CD4-positive, alpha-beta T cell treated with Interleukin-6 at 100 ng/mL for 8 hours (primary cell): ENCODE results near the gene CNST.
"Not testable (repeated sequence)": the region's sequence is repeated elsewhere in the genome, so short reads cannot be mapped to it uniquely, and the experiment has no call there.

Experiments
- DNase-seq: peaks from one replicate; pipeline ENCODE4 v3.0.0-alpha.2; 2020; ENCODE audit warnings: mixed read lengths, low spot score

The CNST gene

GRCh38 chr1:246622035-246622652, 55.9 kb downstream of the CNST start:
- no peak for DNase-seq

- DNase-seq: no peak
These were observed 57.8 kb downstream of the CNST start for GRCh38 chr1:246624091-246624490.

- DNase-seq: no peak
These were observed 62.8 kb downstream of the CNST start for GRCh38 chr1:246629030-246629429.

- DNase-seq: no peak
These were observed 63.7 kb downstream of the CNST start for GRCh38 chr1:246629976-246630375.

- DNase-seq: no peak
These were observed 65.2 kb downstream of the CNST start for GRCh38 chr1:246631426-246631825.

- DNase-seq: no peak
These were observed 66.3 kb downstream of the CNST start for GRCh38 chr1:246632281-246633168.

- DNase-seq: not testable (repeated sequence)
These were observed 68.4 kb downstream of the CNST start for GRCh38 chr1:246634659-246635058.

- no peak for DNase-seq
These were observed 72.8 kb downstream of the CNST start for GRCh38 chr1:246638941-246639655.

GRCh38 chr1:246639732-246640131, 73.5 kb downstream of the CNST start:
- no peak for DNase-seq

- DNase-seq: no peak
These were observed 74.5 kb downstream of the CNST start for GRCh38 chr1:246640747-246641146.

GRCh38 chr1:246641394-246641793, 75.1 kb downstream of the CNST start:
- DNase-seq: no peak

GRCh38 chr1:246642719-246643118, 76.5 kb downstream of the CNST start:
- no peak for DNase-seq

- no peak for DNase-seq
These were observed 80.9 kb downstream of the CNST start for GRCh38 chr1:246647113-246647512.

- DNase-seq: no peak
These were observed 81.3 kb downstream of the CNST start for GRCh38 chr1:246647513-246647912.

- no peak for DNase-seq
These were observed 84.9 kb downstream of the CNST start for GRCh38 chr1:246651012-246651695.

GRCh38 chr1:246658567-246658966, 92.3 kb downstream of the CNST start:
- no peak for DNase-seq

- DNase-seq: no peak
These were observed 93.4 kb downstream of the CNST start for GRCh38 chr1:246659594-246660140.

- DNase-seq: no peak
These were observed 95.2 kb downstream of the CNST start for GRCh38 chr1:246661451-246661850.

- no peak for DNase-seq
These were observed 101.5 kb downstream of the CNST start for GRCh38 chr1:246667773-246668172.

- no peak for DNase-seq
These were observed 103.4 kb downstream of the CNST start for GRCh38 chr1:246669659-246670058.

- DNase-seq: no peak
These were observed 107.8 kb downstream of the CNST start for GRCh38 chr1:246674049-246674448.

GRCh38 chr1:246677842-246678241, 111.6 kb downstream of the CNST start:
- no peak for DNase-seq
